IMR-90 (cell line): ENCODE measurements around the gene TLR6.

Source experiments
- CEBPB ChIP-seq: IDR thresholded peaks from 2 replicates; pipeline ENCODE4 v1.6.1; 2012; ENCODE audit warnings: low read depth, low read length, improper control_type of control experiment
- MAZ ChIP-seq: IDR thresholded peaks from 2 replicates; pipeline ENCODE4 v1.6.1; 2012; ENCODE audit warnings: low read depth, mild to moderate bottlenecking, low read length, improper control_type of control experiment, moderate library complexity, borderline replicate concordance
- MXI1 ChIP-seq: IDR thresholded peaks from 2 replicates; pipeline ENCODE4 v1.6.1; 2012; ENCODE audit warnings: low read depth, mild to moderate bottlenecking, low read length, moderate library complexity, borderline replicate concordance
- POLR2A ChIP-seq: IDR thresholded peaks from 2 replicates; pipeline ENCODE4 v1.6.1; 2012; ENCODE audit warnings: mild to moderate bottlenecking, low read depth, low read length
- RAD21 ChIP-seq: IDR thresholded peaks from 2 replicates; pipeline ENCODE4 v1.6.1; 2012; ENCODE audit warnings: low read length, improper control_type of control experiment
- RCOR1 ChIP-seq: IDR thresholded peaks from 2 replicates; pipeline ENCODE4 v1.6.1; 2012; ENCODE audit warnings: mild to moderate bottlenecking, low read length, improper control_type of control experiment; ENCODE audit not compliant: insufficient replicate concordance
- RFX5 ChIP-seq: IDR thresholded peaks from 2 replicates; pipeline ENCODE4 v1.8.0; 2012; ENCODE audit warnings: low read depth, mild to moderate bottlenecking, low read length, moderate library complexity
- SMC3 ChIP-seq: fragments of 150-350 bp; IDR thresholded peaks from 2 replicates; pipeline ENCODE4 v1.6.1; 2016; ENCODE audit warnings: low read depth, mild to moderate bottlenecking, antibody characterized with exemption, low read length, moderate library complexity
- TF ChIP-seq, protein P1 (sequence below): fragments of 150-350 bp; IDR thresholded peaks from 2 replicates; pipeline ENCODE4 v1.6.1; 2016; ENCODE audit warnings: low read depth, mild to moderate bottlenecking, low read length, moderate library complexity, borderline replicate concordance
- TF ChIP-seq, protein P2 (sequence below): conservative IDR thresholded peaks from 2 replicates; pipeline ENCODE4 v1.5.1; 2012; ENCODE audit warnings: mild to moderate bottlenecking, low read depth, low read length, improper control_type of control experiment
- TF ChIP-seq, protein P3 (sequence below): fragments of 150-350 bp; IDR thresholded peaks from 2 replicates; pipeline ENCODE4 v1.6.1; 2017; ENCODE audit warnings: mild to moderate bottlenecking, antibody characterized with exemption, low read length, low read depth

DNA sequence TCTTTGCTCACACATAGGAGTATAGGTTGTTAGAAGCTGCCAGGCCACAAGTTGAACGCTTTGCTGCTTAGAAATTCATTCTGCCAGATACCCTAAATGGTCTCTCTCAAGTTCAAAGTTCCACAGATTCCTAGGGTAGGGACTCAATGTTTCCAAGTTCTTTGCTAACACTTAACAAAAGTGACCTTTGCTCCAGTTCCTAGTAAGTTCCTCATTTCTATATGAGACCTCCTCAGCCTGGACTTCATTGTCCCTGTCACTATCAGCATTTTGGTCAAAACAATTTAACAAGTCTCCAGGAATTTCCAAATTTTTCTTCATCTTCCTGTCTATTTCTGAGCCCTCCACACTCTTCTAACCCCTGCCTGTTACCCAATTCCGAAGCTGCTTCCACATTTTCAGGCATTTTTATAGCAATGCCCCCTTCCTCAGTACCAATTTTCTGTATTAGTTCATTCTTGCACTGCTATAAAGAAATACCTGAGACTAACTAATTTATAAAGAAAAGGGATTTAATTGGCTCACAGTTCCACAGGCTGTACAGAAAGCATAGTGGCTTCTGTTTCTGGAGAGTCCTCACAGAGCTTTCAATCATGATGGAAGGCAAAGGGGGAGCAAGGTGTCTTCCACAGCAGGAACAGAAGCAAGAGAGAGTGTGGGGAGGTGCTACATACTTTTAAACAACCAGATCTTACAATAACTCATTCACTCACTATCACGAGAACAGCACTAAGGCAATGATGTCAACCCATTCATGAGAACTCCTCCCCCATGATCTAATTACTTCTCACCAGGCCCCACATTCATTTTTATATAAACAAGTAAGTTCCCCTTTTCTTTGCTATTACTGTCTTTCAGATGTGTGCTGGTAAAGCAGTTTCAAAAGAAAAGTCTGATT lies 40.5 kb downstream of the TLR6 start:
- TF ChIP-seq, protein P1, sequence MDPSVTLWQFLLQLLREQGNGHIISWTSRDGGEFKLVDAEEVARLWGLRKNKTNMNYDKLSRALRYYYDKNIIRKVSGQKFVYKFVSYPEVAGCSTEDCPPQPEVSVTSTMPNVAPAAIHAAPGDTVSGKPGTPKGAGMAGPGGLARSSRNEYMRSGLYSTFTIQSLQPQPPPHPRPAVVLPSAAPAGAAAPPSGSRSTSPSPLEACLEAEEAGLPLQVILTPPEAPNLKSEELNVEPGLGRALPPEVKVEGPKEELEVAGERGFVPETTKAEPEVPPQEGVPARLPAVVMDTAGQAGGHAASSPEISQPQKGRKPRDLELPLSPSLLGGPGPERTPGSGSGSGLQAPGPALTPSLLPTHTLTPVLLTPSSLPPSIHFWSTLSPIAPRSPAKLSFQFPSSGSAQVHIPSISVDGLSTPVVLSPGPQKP: no peak
- TF ChIP-seq, protein P2, sequence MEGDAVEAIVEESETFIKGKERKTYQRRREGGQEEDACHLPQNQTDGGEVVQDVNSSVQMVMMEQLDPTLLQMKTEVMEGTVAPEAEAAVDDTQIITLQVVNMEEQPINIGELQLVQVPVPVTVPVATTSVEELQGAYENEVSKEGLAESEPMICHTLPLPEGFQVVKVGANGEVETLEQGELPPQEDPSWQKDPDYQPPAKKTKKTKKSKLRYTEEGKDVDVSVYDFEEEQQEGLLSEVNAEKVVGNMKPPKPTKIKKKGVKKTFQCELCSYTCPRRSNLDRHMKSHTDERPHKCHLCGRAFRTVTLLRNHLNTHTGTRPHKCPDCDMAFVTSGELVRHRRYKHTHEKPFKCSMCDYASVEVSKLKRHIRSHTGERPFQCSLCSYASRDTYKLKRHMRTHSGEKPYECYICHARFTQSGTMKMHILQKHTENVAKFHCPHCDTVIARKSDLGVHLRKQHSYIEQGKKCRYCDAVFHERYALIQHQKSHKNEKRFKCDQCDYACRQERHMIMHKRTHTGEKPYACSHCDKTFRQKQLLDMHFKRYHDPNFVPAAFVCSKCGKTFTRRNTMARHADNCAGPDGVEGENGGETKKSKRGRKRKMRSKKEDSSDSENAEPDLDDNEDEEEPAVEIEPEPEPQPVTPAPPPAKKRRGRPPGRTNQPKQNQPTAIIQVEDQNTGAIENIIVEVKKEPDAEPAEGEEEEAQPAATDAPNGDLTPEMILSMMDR: no peak
- TF ChIP-seq POLR2A (no peak), MAZ (no peak), SMC3 (no peak), CEBPB (no peak), MXI1 (no peak), RAD21 (no peak), RCOR1 (no peak), RFX5 (no peak)
- TF ChIP-seq, protein P3, sequence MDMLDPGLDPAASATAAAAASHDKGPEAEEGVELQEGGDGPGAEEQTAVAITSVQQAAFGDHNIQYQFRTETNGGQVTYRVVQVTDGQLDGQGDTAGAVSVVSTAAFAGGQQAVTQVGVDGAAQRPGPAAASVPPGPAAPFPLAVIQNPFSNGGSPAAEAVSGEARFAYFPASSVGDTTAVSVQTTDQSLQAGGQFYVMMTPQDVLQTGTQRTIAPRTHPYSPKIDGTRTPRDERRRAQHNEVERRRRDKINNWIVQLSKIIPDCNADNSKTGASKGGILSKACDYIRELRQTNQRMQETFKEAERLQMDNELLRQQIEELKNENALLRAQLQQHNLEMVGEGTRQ: no peak
